GM12878 (cell line): ENCODE data around the gene HES7. TPM values are rescaled to one million over a fixed set of nuclear protein-coding genes. Genes with fewer than 3 reads are reported as not detected.
A peak's percentile ranks its signal among the peaks of the same experiment; 100 is the strongest.

Experiments used
- ATAC-seq: fragments of 200-7000 bp; cut with Tn5 transposase; 3 replicates; pipeline ENCODE4 v1.9.1; 2020; ENCODE audit warnings: mild to moderate bottlenecking, moderate library complexity
- BruUV-seq: library from RNA; stranded (reverse); fragments of 400-500 nt; replicated peaks from 2 replicates; lab custom pipeline; 2021; lab: Mats Ljungman, UMichigan
- CTCF ChIA-PET: fragments of 300-600 bp; sonication (Branson Sonifier 250); formaldehyde crosslinking; extraction: SDS; loops from one replicate; lab custom pipeline; 2021; ENCODE audit warnings: inconsistent platforms; lab: Yijun Ruan, JAX
- POLR2A ChIA-PET: fragments of 350-600 bp; formaldehyde crosslinking; extraction: SDS; loops from one replicate; lab custom pipeline; 2021; ENCODE audit warnings: inconsistent platforms; lab: Charles Lee
- RAD21 ChIA-PET: fragments of 300-600 bp; sonication (Branson Sonifier 250); formaldehyde crosslinking; loops from one replicate; lab custom pipeline; 2023; ENCODE audit warnings: antibody characterized with exemption; ENCODE audit not compliant: unreplicated experiment; lab: Charles Lee
- SMC1A ChIA-PET: fragments of 300-600 bp; sonication (Branson Sonifier 250); formaldehyde crosslinking; loops from one replicate; lab custom pipeline; 2023; ENCODE audit not compliant: unreplicated experiment, uncharacterized antibody; lab: Charles Lee
- DNase-seq: peaks from one replicate; pipeline ENCODE4 v3.0.0-alpha.2; 2011; ENCODE audit warnings: low read depth, low spot score
- FAIRE-seq: peaks from 3 replicates; lab custom pipeline; 2011; peaks lifted over from hg19 to GRCh38; lab: Jason Lieb, UNC
- H2AFZ ChIP-seq: 2 replicates; pipeline ENCODE4 v1.6.0; 2011; ENCODE audit warnings: low read depth, low read length, control low read depth; ENCODE audit not compliant: control insufficient read depth
- H3K27ac ChIP-seq: 2 replicates; pipeline ENCODE4 v1.5.1; 2011; ENCODE audit warnings: control low read depth; ENCODE audit not compliant: control insufficient read depth, insufficient read depth
- H3K27me3 ChIP-seq, 2 experiments: replicated peaks in 1 of 2; 2 replicates each; pipeline versions ENCODE4 v1.6.0 to v1.6.1; 2011; ENCODE audit warnings: low read length in 1 of 2; ENCODE audit not compliant: control insufficient read depth in 2 of 2, insufficient read depth in 2 of 2
- H3K36me3 ChIP-seq, 2 experiments: 2 replicates each; pipeline ENCODE4 v1.5.1; 2011; ENCODE audit warnings: low read length in 1 of 2; ENCODE audit not compliant: control insufficient read depth in 2 of 2, insufficient read depth in 2 of 2
- H3K4me1 ChIP-seq: 2 replicates; pipeline ENCODE4 v1.6.1; 2011; ENCODE audit warnings: mild to moderate bottlenecking, low read length, moderate library complexity, mixed read lengths; ENCODE audit not compliant: control insufficient read depth, insufficient read depth
- H3K4me2 ChIP-seq: 2 replicates; pipeline ENCODE4 v1.6.0; 2011; ENCODE audit warnings: control low read depth; ENCODE audit not compliant: control insufficient read depth, insufficient read depth
- H3K4me3 ChIP-seq: fragments of 200-600 bp; sonication (generic); 2 replicates; pipeline ENCODE4 v1.5.1; 2016
- H3K79me2 ChIP-seq: 2 replicates; pipeline ENCODE4 v1.6.0; 2011; ENCODE audit warnings: low read length; ENCODE audit not compliant: control insufficient read depth, insufficient read depth
- H3K9ac ChIP-seq: 2 replicates; pipeline ENCODE4 v1.8.0; 2011; ENCODE audit warnings: low read length, control low read depth, mixed read lengths; ENCODE audit not compliant: control insufficient read depth, insufficient read depth
- H3K9me3 ChIP-seq: replicated peaks from 3 replicates; pipeline ENCODE4 v1.5.1; 2011; ENCODE audit warnings: mild to moderate bottlenecking, low read length; ENCODE audit not compliant: control insufficient read depth, insufficient read depth
- H4K20me1 ChIP-seq: 2 replicates; pipeline ENCODE4 v1.6.0; 2011; ENCODE audit not compliant: control insufficient read depth, insufficient read depth
- BHLHE40 ChIP-seq, 2 experiments: fragments of 450-650 bp in 1 of 2; IDR thresholded peaks; 2 replicates each; pipeline ENCODE4 v1.6.1; 2011 to 2017; ENCODE audit warnings: low read depth in 2 of 2, borderline replicate concordance in 1 of 2, improper control_type of control experiment in 1 of 2, low read length in 1 of 2, mild to moderate bottlenecking in 1 of 2
- CBX5 ChIP-seq: sonication (generic); IDR thresholded peaks from 2 replicates; pipeline ENCODE4 v1.6.1; 2016; ENCODE audit warnings: low read depth, moderate library complexity, mild to moderate bottlenecking, inconsistent platforms
- DPF2 ChIP-seq: fragments of 450-650 bp; IDR thresholded peaks from 2 replicates; pipeline ENCODE4 v1.6.1; 2017; ENCODE audit warnings: mild to moderate bottlenecking
- EED ChIP-seq: sonication (generic); IDR thresholded peaks from 2 replicates; pipeline ENCODE4 v1.6.1; 2016; ENCODE audit warnings: antibody characterized with exemption, low read depth
- ELK1 ChIP-seq: IDR thresholded peaks from 2 replicates; pipeline ENCODE4 v1.6.1; 2012; ENCODE audit warnings: low read depth, low read length, improper control_type of control experiment
- HCFC1 ChIP-seq: fragments of 150-350 bp; IDR thresholded peaks from 2 replicates; pipeline ENCODE4 v1.6.1; 2014; ENCODE audit warnings: low read length
- HDAC6 ChIP-seq: fragments of 200-600 bp; sonication (generic); IDR thresholded peaks from one replicate; pipeline ENCODE4 v1.8.0; 2017; ENCODE audit warnings: antibody characterized with exemption; ENCODE audit not compliant: unreplicated experiment
- HDGF ChIP-seq: fragments of 450-650 bp; IDR thresholded peaks from 2 replicates; pipeline ENCODE4 v1.6.1; 2016; ENCODE audit warnings: antibody characterized with exemption
- IKZF2 ChIP-seq, 2 experiments: fragments of 450-650 bp; IDR thresholded peaks; 2 replicates each; pipeline ENCODE4 v1.6.1; 2017; ENCODE audit warnings: mild to moderate bottlenecking in 2 of 2, moderate library complexity in 2 of 2
- KLF5 ChIP-seq: fragments of 450-650 bp; IDR thresholded peaks from 2 replicates; pipeline ENCODE4 v1.6.1; 2014; ENCODE audit warnings: mild to moderate bottlenecking; ENCODE audit not compliant: partially characterized antibody
- LARP7 ChIP-seq: fragments of 450-650 bp; IDR thresholded peaks from 2 replicates; pipeline ENCODE4 v1.6.1; 2017; ENCODE audit warnings: mild to moderate bottlenecking
- MTA3 ChIP-seq: IDR thresholded peaks from 2 replicates; pipeline ENCODE4 v1.6.1; 2012; ENCODE audit warnings: low read length, inconsistent platforms, borderline replicate concordance
- NFYB ChIP-seq: IDR thresholded peaks from 2 replicates; pipeline ENCODE4 v1.6.1; 2011; ENCODE audit warnings: low read depth, mild to moderate bottlenecking, low read length, improper control_type of control experiment, moderate library complexity; ENCODE audit not compliant: insufficient read depth
- NR2F1 ChIP-seq: fragments of 450-650 bp; conservative IDR thresholded peaks from 2 replicates; pipeline ENCODE4 v1.6.1; 2017; ENCODE audit warnings: mild to moderate bottlenecking
- POLR2A ChIP-seq: IDR thresholded peaks from 2 replicates; pipeline ENCODE4 v1.6.1; 2011; ENCODE audit warnings: low read depth, mild to moderate bottlenecking, low read length
- RELA ChIP-seq: fragments of 450-650 bp; IDR thresholded peaks from 2 replicates; pipeline ENCODE4 v1.8.0; 2014; ENCODE audit warnings: borderline replicate concordance; ENCODE audit not compliant: partially characterized antibody
- REST ChIP-seq: IDR thresholded peaks from 2 replicates; pipeline ENCODE4 v1.6.1; 2012; ENCODE audit warnings: mild to moderate bottlenecking, low read depth, low read length
- TCF7 ChIP-seq: IDR thresholded peaks from 2 replicates; pipeline ENCODE4 v1.6.1; 2014; ENCODE audit warnings: antibody characterized with exemption, borderline replicate concordance
- YY1 ChIP-seq: IDR thresholded peaks from 2 replicates; pipeline ENCODE4 v1.6.1; 2011; ENCODE audit warnings: low read depth, mild to moderate bottlenecking, low read length
- ZNF207 ChIP-seq: fragments of 450-650 bp; IDR thresholded peaks from 2 replicates; pipeline ENCODE4 v1.6.1; 2014; ENCODE audit warnings: antibody characterized with exemption, mild to moderate bottlenecking, borderline replicate concordance
- ZNF24 ChIP-seq: fragments of 450-650 bp; IDR thresholded peaks from 2 replicates; pipeline ENCODE4 v1.6.1; 2017; ENCODE audit warnings: antibody characterized with exemption, mild to moderate bottlenecking
- WGBS: methylation state at CpG from one replicate; pipeline ENCODE4 v1.1.6; 2016; ENCODE audit warnings: low lambda C conversion rate; ENCODE audit not compliant: insufficient replicate concordance, insufficient coverage; ENCODE audit errors: missing lambda C conversion rate; 5-methylcytosine and 5-hydroxymethylcytosine counted together
- in situ Hi-C: fragments of 300-500 bp; cut with MboI; formaldehyde crosslinking; loops from 9 replicates; pipeline ENCODE4 v1.14.3; 2018; ENCODE audit warnings: mixed read lengths
- intact Hi-C: fragments of 100-400 bp; cut with micrococcal nuclease; formaldehyde crosslinking; loops from one replicate; pipeline ENCODE4 v1.14.2; 2022; ENCODE audit not compliant: unreplicated experiment
- polyA plus RNA-seq, 11 experiments: library from polyadenylated mRNA; depleted of rRNA in 4 of 11; unstranded in 6 of 11; stranded (reverse) in 5 of 11; fragments of >200 nt; fragmentation: Nextera tagmentation in 4 of 11; fragmentation: Illumina TruSeq in 1 of 11; extraction: Ambion mirVana in 4 of 11; extraction: Trizol in 1 of 11; gene quantifications; 1 replicate in 1 of 11; 2 replicates in 10 of 11; pipeline versions ENCODE4 v1.2.1 to v1.2.3, GENCODE V29; 2011 to 2016; ENCODE audit warnings: inconsistent platforms in 2 of 11, missing spikeins in 2 of 11, low read depth in 1 of 11
- total RNA-seq, 4 experiments: library from RNA; depleted of rRNA in 3 of 4; stranded (reverse); fragments of >200 nt in 3 of 4; fragmentation: Illumina TruSeq in 1 of 4; extraction: Trizol in 1 of 4; gene quantifications; 2 replicates each; pipeline versions ENCODE4 v1.2.1 to v1.2.3, GENCODE V29; 2013 to 2021

Gene HES7
- total and polyA plus RNA-seq, 10 of the 15 experiments (the other 5 are each of a cell fraction or from before 2014, with no cell fraction given) = 0.07 to 1.3 (median 0.63) TPM; not detected in 4

GRCh38 chr17:8121681-8122421, 2.1 kb downstream of the HES7 start:
- ChIA-PET RAD21 (interaction anchor here (0.7 to 2.6 kb wide), 9 partner anchors 16 to 101 kb away, joined by 3 to 16 read pairs (median 4); no protein-coding TSS in a partner anchor), CTCF (interaction anchor here (0.7 to 3.7 kb wide), 7 partner anchors 16 to 179 kb away, joined by 3 to 46 read pairs (median 3); no protein-coding TSS in a partner anchor), SMC1A (interaction anchor here (0.7 to 3.8 kb wide), 5 partner anchors 16 to 173 kb away, joined by 3 to 21 read pairs (median 6); partner anchors contain the start of gene SLC25A35), POLR2A (interaction anchor here (0.6 to 3.9 kb wide), 9 partner anchors 11 to 173 kb away, joined by 3 to 19 read pairs (median 6); partner anchors contain the start of genes PER1 and SLC25A35)
- Histone ChIP-seq H3K4me1 (peaks cover 39% of the 10 kb centered on the region), H3K9ac (peak overlapping the region; percentile 7; the same call in 1 of the 2 replicates), H3K4me2 (peak overlapping the region; percentile 94), H3K27ac (no peak overlapping the region), H4K20me1 (no peaks in the 10 kb centered on the region), H3K4me3 (peak overlapping the region; percentile 99), H2AFZ (peak overlapping the region; percentile 66), H3K79me2 (no peaks in the 10 kb centered on the region), H3K9me3 (no peaks in the 10 kb centered on the region), H3K27me3 (peaks cover 5 to 9% of the 10 kb centered on the region in 2 experiments), H3K36me3 (no peaks in the 10 kb centered on the region)
- no TSS peak for BruUV-seq
- FAIRE-seq (no peak), DNase-seq (no peak), ATAC-seq (peak; percentile 59)
- in situ Hi-C loops (no loop called here), intact Hi-C loops (loop anchor here (2.0 to 5.0 kb wide), 2 partner anchors 65 to 175 kb away; partner anchors contain the start of gene SLC25A35)
- under 1% methylated on average over 60 of the region's 76 CpGs for WGBS
- peak; percentile 46 for TF ChIP-seq RELA
- 0 out of 2 replicates have a peak, but pooled peaks have one; percentile 48 for TF ChIP-seq EED
- no peak for TF ChIP-seq IKZF2 (IDR thresholded peaks at IDR 0.05)
- TF ChIP-seq NR2F1 = peak; percentile 59
- TF ChIP-seq ELK1 = 0 out of 2 replicates have a peak, but pooled peaks have one; percentile 6
- peak; percentile 68 for TF ChIP-seq DPF2
- TF ChIP-seq NFYB = no peak
- TF ChIP-seq POLR2A = no peak
- TF ChIP-seq MTA3 = no peak
- TF ChIP-seq CBX5 = no peak
- 0 out of 2 replicates have a peak, but pooled peaks have one; percentile 43 for TF ChIP-seq HDGF
- TF ChIP-seq LARP7 = peak; percentile 95
- peak; percentile 61 for TF ChIP-seq YY1
- no peak for TF ChIP-seq REST
- 0 out of 2 replicates have a peak, but pooled peaks have one; percentile 38 for TF ChIP-seq ZNF207
- TF ChIP-seq ZNF24 = peak; percentile 50; the same call in 1 of the 2 replicates
- TF ChIP-seq KLF5 = peak; percentile 39
- TF ChIP-seq HCFC1 = 0 out of 2 replicates have a peak, but pooled peaks have one; percentile 9
- peak; percentile 93 for TF ChIP-seq HDAC6
- TF ChIP-seq TCF7 = no peak
- TF ChIP-seq BHLHE40 (IDR thresholded peaks at IDR 0.05; ENCODE audit: borderline replicate concordance in 1 of 2, low read depth in 2 of 2, low read length in 1 of 2) = peak in 1 of 2 experiments; percentile 53; a peak in 1 of 4 replicates
